ENCODE measurements around the gene PRSS21. TPM values are rescaled to one million over a fixed set of nuclear protein-coding genes. Genes with fewer than 3 reads are reported as not detected.

PRSS21 gene
- total and polyA plus RNA-seq, 4 donors: not detected

DNA sequence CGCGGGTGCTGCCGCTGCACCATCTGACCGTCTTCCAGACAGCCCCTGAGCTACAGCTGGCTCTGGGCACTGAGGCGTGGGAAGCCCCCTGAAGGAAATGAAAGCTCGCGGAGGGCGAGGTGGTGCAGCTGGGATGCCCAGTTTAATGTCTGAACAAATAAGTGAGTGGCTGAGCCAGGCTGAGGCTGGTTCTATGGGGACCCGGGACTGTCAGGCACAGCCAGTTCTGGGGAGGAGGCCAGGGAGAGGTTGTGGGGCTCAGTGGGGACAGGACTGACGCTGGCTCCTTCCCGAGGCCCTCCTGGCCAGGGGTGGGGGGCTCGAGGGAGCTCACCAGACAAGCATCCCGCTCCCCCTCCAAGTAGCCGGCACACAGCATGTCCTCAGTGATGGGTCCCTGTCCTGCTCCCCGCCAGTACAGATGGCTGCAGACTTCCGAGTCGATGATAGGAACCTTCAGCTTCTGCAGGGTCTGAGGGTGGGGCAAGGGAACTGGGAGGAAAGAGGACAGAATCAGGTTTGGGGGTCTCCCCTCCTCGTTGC lies 36.6 kb downstream of the PRSS21 start:
- WGBS, 2 donors: 75 to 78% methylated on average over 18 of the region's 18 CpGs

DNA sequence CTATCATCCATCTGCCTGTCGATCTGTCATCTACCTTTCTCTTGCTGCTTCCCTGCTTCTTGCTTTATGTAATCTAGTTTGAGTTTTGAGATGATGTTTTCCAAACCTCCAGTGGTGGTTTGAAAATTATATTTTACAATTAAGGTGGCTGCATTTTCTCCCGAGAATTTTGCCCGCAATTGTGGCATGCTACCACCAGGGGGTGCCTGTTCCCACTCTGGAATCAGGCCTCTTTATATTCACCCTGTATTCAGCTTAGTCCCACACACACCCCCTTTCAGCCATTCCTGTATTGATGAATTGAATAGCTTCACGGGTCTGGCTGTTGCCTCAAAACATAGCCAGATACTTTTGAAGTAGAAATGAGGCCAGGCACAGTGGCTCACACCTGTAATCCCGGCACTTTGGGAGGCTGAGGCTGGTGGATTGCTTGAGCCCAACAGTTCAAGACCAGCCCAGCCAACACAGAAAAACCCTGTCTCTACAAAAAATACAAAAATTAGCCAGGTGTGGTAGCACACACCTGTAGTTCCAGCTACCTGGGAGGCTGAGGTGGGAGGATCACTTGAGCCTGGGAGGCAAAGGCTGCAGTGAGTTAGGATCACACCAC lies 37.8 kb downstream of the PRSS21 start:
- H3K9me3 ChIP-seq (ENCODE audit: control insufficient read depth, low read length): peaks cover 1% of the 10 kb centered on the region
- intact Hi-C loops (cut with DNase I): no loop called here
- no peak overlapping the region for H3K4me3 ChIP-seq (ENCODE audit: low read length in 2 of 2)
- WGBS, 2 donors: 51 to 62% methylated on average over 5 of the region's 5 CpGs
- no peaks in the 10 kb centered on the region for H3K36me3 ChIP-seq (ENCODE audit: control insufficient read depth in 1 of 2, insufficient read depth in 2 of 2, low read length in 1 of 2)
- no peak overlapping the region for H3K27ac ChIP-seq (ENCODE audit: low read depth in 1 of 2, low read length in 2 of 2)
- DNase-seq (no peak), ATAC-seq (ENCODE audit: low FRiP score) (no peak)
- H3K27me3 ChIP-seq (ENCODE audit: control insufficient read depth in 1 of 2, insufficient read depth in 2 of 2, low read length in 1 of 2): peaks cover 0 to 2% of the 10 kb centered on the region in 2 donors
- no peaks in the 10 kb centered on the region for H3K4me1 ChIP-seq (ENCODE audit: control insufficient read depth in 1 of 2, insufficient read depth in 2 of 2, low read length in 2 of 2)

More for the DNA sequence above, 36.6 kb downstream of the PRSS21 start:
- peaks cover 0 to 2% of the 10 kb centered on the region in 2 donors for H3K27me3 ChIP-seq (ENCODE audit: control insufficient read depth in 1 of 2, insufficient read depth in 2 of 2, low read length in 1 of 2)
- intact Hi-C loops (cut with DNase I): no loop called here
- H3K36me3 ChIP-seq (ENCODE audit: control insufficient read depth in 1 of 2, insufficient read depth in 2 of 2, low read length in 1 of 2): no peaks in the 10 kb centered on the region
- no peak overlapping the region for H3K27ac ChIP-seq (ENCODE audit: low read depth in 1 of 2, low read length in 2 of 2)
- no peak for DNase-seq
- no peak overlapping the region for H3K4me3 ChIP-seq (ENCODE audit: low read length in 2 of 2)
- H3K4me1 ChIP-seq (ENCODE audit: control insufficient read depth in 1 of 2, insufficient read depth in 2 of 2, low read length in 2 of 2): no peaks in the 10 kb centered on the region
- no peaks in the 10 kb centered on the region for H3K9me3 ChIP-seq (ENCODE audit: control insufficient read depth, low read length)
- no peak for ATAC-seq (ENCODE audit: low FRiP score)

DNA sequence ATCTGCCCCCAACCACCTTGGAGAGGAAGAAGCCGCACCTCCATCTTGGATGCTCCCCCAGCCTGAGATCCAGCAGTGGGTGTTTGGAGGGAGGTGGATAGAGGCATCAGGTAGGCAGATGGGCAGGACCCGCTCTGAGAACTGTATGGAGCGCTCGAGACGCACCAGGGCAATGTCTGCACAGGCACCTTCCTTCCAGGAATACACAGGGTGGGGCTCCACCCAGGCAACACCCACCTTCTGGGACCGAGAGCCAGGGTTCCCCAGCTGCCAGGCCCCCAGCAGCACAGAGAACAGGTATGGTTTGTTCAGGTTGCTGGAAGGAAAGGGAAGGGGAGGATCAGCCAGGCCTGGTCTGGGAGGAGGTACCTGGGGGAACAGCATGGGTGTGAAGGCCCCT lies 38.5 kb downstream of the PRSS21 start:
- Histone ChIP-seq H3K27ac (ENCODE audit: low read depth in 1 of 2, low read length in 2 of 2) (no peak overlapping the region), H3K4me1 (ENCODE audit: control insufficient read depth in 1 of 2, insufficient read depth in 2 of 2, low read length in 2 of 2) (no peaks in the 10 kb centered on the region), H3K27me3 (ENCODE audit: control insufficient read depth in 1 of 2, insufficient read depth in 2 of 2, low read length in 1 of 2) (peaks cover 0 to 2% of the 10 kb centered on the region in 2 donors), H3K4me3 (ENCODE audit: low read length in 2 of 2) (no peak overlapping the region), H3K9me3 (ENCODE audit: control insufficient read depth, low read length) (peaks cover 5% of the 10 kb centered on the region), H3K36me3 (ENCODE audit: control insufficient read depth in 1 of 2, insufficient read depth in 2 of 2, low read length in 1 of 2) (no peaks in the 10 kb centered on the region)
- DNase-seq (no peak), ATAC-seq (ENCODE audit: low FRiP score) (no peak)
- intact Hi-C loops (cut with DNase I): no loop called here
- 81 to 84% methylated on average over 6 of the region's 6 CpGs for WGBS, 2 donors

DNA sequence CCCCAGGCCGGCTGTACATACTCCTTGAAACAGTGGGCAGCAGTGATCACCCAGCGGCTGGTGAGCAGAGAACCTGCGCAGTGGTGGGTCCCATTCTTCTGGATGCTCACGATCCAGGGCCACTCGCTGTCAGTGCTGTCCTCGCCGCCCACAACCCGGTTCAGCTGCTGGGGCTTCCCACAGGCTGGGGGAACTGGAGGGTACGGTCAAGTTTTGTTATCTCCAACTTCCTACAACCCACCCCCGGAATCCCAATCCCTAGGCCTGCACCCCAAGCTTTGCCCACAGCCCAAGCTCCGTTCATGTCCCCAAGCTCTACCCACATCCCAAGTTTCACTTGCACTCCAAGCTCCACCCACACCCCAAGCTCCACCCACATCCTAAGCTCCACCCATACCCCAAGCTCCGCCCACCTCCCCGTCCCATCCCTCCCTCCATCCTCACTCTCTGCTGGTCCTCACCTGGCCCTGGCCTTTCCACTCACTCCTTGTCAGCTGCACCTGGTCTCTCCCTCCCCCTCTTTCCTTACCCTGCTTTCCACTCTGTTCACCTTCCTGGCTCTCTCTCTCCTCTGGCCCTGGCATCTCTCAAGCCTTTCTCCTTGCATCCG lies 39.1 kb downstream of the PRSS21 start:
- no peak for DNase-seq
- 81 to 83% methylated on average over 14 of the region's 14 CpGs for WGBS, 2 donors
- ATAC-seq (ENCODE audit: low FRiP score): no peak
- Histone ChIP-seq H3K4me1 (ENCODE audit: control insufficient read depth in 1 of 2, insufficient read depth in 2 of 2, low read length in 2 of 2) (no peaks in the 10 kb centered on the region), H3K27me3 (ENCODE audit: control insufficient read depth in 1 of 2, insufficient read depth in 2 of 2, low read length in 1 of 2) (peaks cover 0 to 2% of the 10 kb centered on the region in 2 donors), H3K4me3 (ENCODE audit: low read length in 2 of 2) (no peak overlapping the region), H3K9me3 (ENCODE audit: control insufficient read depth, low read length) (peaks cover 8% of the 10 kb centered on the region), H3K27ac (ENCODE audit: low read depth in 1 of 2, low read length in 2 of 2) (no peak overlapping the region), H3K36me3 (ENCODE audit: control insufficient read depth in 1 of 2, insufficient read depth in 2 of 2, low read length in 1 of 2) (no peaks in the 10 kb centered on the region)
- intact Hi-C loops (cut with DNase I): no loop called here

DNA sequence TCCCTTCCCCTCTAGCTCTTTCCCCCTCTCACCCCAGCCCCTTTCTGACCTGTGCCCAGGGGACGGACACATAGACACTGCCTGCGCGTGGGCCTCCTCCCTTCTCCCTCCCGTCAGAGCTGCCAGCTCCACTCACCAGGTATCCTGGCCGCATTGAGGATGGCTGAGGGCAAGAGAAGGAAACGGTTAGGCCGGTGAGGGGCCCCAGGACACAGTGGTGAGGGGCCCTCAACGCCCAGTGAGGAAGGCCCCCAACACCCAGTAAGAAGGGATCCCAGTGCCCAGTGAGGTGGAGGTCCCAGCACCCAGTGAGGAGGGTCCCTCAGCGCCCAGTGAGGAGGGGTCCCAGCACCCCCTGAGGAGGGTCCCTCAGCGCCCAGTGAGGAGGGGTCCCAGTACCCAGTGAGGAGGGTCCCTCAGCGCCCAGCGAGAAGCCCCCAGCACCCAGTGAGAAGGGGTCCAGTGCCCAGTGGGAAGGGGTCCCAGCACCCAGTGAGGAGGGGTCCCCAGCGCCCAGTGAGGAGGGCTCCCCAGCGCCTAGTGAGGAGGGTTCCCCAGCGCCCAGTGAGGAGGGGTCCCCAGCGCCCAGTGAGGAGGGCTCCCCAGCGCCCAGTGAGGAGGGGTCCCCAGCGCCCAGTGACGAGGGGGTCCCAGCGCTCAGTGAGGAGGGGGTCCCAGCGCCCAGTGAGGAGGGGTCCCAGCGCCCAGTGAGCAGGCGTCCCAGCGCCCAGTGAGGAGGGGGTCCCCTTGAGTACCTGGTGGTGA lies 39.8 kb downstream of the PRSS21 start:
- WGBS, 2 donors: 77 to 84% methylated on average over 23 to 24 of the region's 24 CpGs
- no peak for ATAC-seq (ENCODE audit: low FRiP score)

DNA sequence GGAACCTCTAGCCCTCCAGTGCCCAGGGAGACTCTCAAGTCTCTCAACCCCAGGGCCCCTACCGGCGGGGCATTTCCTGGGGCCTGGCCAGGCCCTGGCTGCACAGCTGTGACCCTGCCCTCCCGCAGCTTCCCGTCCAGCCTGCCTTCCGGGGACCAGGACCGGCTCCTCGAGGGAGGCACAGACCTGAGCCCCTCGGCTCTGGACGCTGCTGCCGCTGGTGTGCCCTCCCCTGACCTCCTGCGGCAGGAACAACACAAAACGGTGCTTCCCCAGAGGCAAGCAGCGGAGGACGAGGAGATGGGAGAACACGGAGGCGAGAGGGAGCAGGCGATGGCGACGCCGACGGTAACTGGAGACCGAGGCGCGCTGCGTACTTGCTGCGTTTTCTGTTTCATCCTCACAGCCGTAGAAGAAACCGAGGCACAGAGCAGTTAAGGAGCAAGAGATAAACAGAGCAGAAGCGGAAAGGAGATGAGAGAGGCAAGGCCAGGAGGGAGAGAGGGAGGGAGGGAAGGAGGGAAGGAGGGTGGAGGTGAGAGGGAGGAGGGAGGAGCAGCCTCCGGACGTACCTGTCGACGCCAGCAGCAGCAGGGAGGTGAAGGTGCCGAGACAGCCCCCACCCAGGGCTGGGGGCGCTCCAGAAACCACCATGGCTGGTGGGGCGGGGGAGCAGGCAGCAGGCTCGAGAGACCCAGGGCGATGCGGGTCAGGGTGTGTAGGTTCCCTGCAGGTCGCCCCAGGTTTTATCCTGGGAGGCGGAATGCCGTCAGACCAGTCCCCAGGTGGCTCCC lies 40.6 kb downstream of the PRSS21 start, which contains the start of gene PRSS22:
TSS of gene PRSS22 (minus strand) at position 720 of the 794 bp plus-strand sequence. CDS start at position 654, 66 bp downstream.
- H3K4me3 ChIP-seq (ENCODE audit: low read length in 2 of 2): no peak within 1 kb of the TSS
- 7 to 10% methylated on average over 42 of the region's 42 CpGs for WGBS, 2 donors
- H3K27ac ChIP-seq (ENCODE audit: low read depth in 1 of 2, low read length in 2 of 2): no peak within 1 kb of the TSS
- no peaks in the 10 kb centered on the region for H3K4me1 ChIP-seq (ENCODE audit: control insufficient read depth in 1 of 2, insufficient read depth in 2 of 2, low read length in 2 of 2)
- intact Hi-C loops (cut with DNase I): no loop called here
- H3K9me3 ChIP-seq (ENCODE audit: control insufficient read depth, low read length): peaks cover 8% of the 10 kb centered on the region
- peaks cover 0 to 2% of the 10 kb centered on the region in 2 donors for H3K27me3 ChIP-seq (ENCODE audit: control insufficient read depth in 1 of 2, insufficient read depth in 2 of 2, low read length in 1 of 2)
- H3K36me3 ChIP-seq (ENCODE audit: control insufficient read depth in 1 of 2, insufficient read depth in 2 of 2, low read length in 1 of 2): no peaks in the 10 kb centered on the region
- ATAC-seq (ENCODE audit: low FRiP score) (no peak), DNase-seq (no peak)

More for the DNA sequence above, 39.8 kb downstream of the PRSS21 start:
- no peak for DNase-seq
- Histone ChIP-seq H3K27me3 (ENCODE audit: control insufficient read depth in 1 of 2, insufficient read depth in 2 of 2, low read length in 1 of 2) (peaks cover 0 to 2% of the 10 kb centered on the region in 2 donors), H3K36me3 (ENCODE audit: control insufficient read depth in 1 of 2, insufficient read depth in 2 of 2, low read length in 1 of 2) (no peaks in the 10 kb centered on the region), H3K4me3 (ENCODE audit: low read length in 2 of 2) (no peak overlapping the region), H3K27ac (ENCODE audit: low read depth in 1 of 2, low read length in 2 of 2) (no peak overlapping the region), H3K4me1 (ENCODE audit: control insufficient read depth in 1 of 2, insufficient read depth in 2 of 2, low read length in 2 of 2) (no peaks in the 10 kb centered on the region), H3K9me3 (ENCODE audit: control insufficient read depth, low read length) (peaks cover 8% of the 10 kb centered on the region)
- intact Hi-C loops (cut with DNase I): no loop called here

DNA sequence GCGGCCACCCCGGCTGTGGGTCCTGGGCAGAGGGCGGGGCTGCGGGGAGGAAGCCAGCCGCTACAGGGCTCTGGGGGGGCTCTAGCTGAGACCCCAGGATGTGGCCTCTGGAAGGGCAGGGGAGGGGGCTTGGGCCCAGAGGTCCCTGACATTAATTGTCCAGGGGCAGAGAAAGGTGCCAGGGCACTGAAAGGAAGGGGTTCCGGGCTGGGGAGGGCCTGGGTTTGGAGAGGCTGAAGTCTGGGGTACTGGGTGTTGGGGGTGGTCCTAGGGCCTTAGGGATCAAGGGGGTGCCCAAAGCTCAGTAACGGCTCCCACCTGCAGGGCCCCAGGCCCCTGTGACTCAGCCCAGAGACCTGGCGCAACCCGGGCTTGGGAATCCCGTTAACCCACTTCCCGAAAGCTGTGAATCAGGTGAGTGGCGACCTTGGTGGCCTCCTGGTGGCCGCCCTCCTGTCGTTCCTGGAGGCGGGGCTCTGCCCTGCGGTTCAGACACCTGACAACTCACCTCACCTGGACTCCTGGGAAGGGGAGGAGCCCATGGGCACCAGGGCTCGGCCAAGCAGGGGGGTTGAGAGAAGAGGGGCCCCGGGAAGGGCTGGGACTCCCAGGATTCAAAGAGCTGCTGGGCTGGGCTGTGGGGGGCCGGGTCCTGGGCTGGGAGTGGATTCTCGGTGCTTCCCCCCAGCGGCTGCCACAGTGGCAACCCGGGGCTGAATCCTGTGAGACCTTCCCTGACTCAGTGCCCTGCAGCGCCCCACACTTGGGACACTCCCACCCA lies 41.4 kb downstream of the PRSS21 start:
- no peaks in the 10 kb centered on the region for H3K4me1 ChIP-seq (ENCODE audit: control insufficient read depth in 1 of 2, insufficient read depth in 2 of 2, low read length in 2 of 2)
- no peak for DNase-seq
- no peak overlapping the region for H3K27ac ChIP-seq (ENCODE audit: low read depth in 1 of 2, low read length in 2 of 2)
- intact Hi-C loops (cut with DNase I): no loop called here
- WGBS, 2 donors: 12 to 20% methylated on average over 21 to 23 of the region's 23 CpGs
- peaks cover 0 to 2% of the 10 kb centered on the region in 2 donors for H3K27me3 ChIP-seq (ENCODE audit: control insufficient read depth in 1 of 2, insufficient read depth in 2 of 2, low read length in 1 of 2)
- peaks cover 8% of the 10 kb centered on the region for H3K9me3 ChIP-seq (ENCODE audit: control insufficient read depth, low read length)
- H3K36me3 ChIP-seq (ENCODE audit: control insufficient read depth in 1 of 2, insufficient read depth in 2 of 2, low read length in 1 of 2): no peaks in the 10 kb centered on the region
- no peak overlapping the region for H3K4me3 ChIP-seq (ENCODE audit: low read length in 2 of 2)
- ATAC-seq (ENCODE audit: low FRiP score): no peak
